Measurements from ENCODE around the gene KRTAP5-2. TPM values are rescaled to one million over a fixed set of nuclear protein-coding genes. Genes with fewer than 3 reads are reported as not detected.
"Not testable (repeated sequence)": the region's sequence is repeated elsewhere in the genome, so short reads cannot be mapped to it uniquely, and the experiment has no call there.

The KRTAP5-2 gene
- total RNA-seq, 4 donors from 2014 or later: not detected

- H3K36me3 ChIP-seq: no peaks in the 10 kb centered on the region
- WGBS, 2 donors: 33 to 34% methylated on average over 10 of the region's 10 CpGs
- no peak overlapping the region for H3K27ac ChIP-seq
- TF ChIP-seq POLR2A (IDR thresholded peaks at IDR 0.05) (no peak), CTCF (IDR thresholded peaks at IDR 0.05) (no peak), EP300 (IDR thresholded peaks at IDR 0.05) (no peak)
- DNase-seq (ENCODE audit: low spot score in 2 of 2): no peak
- no peaks in the 10 kb centered on the region for H3K4me1 ChIP-seq
- peaks cover 0 to 4% (median 0%) of the 10 kb centered on the region in 4 donors for H3K9me3 ChIP-seq
- H3K4me3 ChIP-seq: no peak overlapping the region
- H3K27me3 ChIP-seq: peaks cover 0 to 5% of the 10 kb centered on the region in 2 donors
Observed at GRCh38 chr11:1619449-1619848, 21.4 kb upstream of the KRTAP5-2 start.

- Histone ChIP-seq H3K4me3 (no peak overlapping the region), H3K27ac (no peak overlapping the region), H3K36me3 (no peaks in the 10 kb centered on the region), H3K4me1 (no peaks in the 10 kb centered on the region), H3K9me3 (peaks cover 0 to 4% (median 0%) of the 10 kb centered on the region in 4 donors), H3K27me3 (peaks cover 0 to 5% of the 10 kb centered on the region in 2 donors)
- no peak for DNase-seq (ENCODE audit: low spot score in 2 of 2)
- TF ChIP-seq EP300 (IDR thresholded peaks at IDR 0.05) (no peak), CTCF (IDR thresholded peaks at IDR 0.05) (no peak), POLR2A (IDR thresholded peaks at IDR 0.05) (no peak)
- WGBS, 2 donors: 67 to 74% methylated on average over 10 of the region's 10 CpGs
Observed at GRCh38 chr11:1618231-1618630, 20.1 kb upstream of the KRTAP5-2 start.

GRCh38 chr11:1608363-1608762 lies 10.3 kb upstream of the KRTAP5-2 start, which contains the start of gene KRTAP5-3:
Gene KRTAP5-3 (minus strand): TSS chr11:1608463. CDS start chr11:1608385, 78 bp downstream.
- H3K36me3 ChIP-seq: no peaks in the 10 kb centered on the region
- H3K9me3 ChIP-seq: no peaks in the 10 kb centered on the region
- 60 to 63% methylated on average over 4 of the region's 4 CpGs for WGBS, 2 donors
- no peak within 1 kb of the TSS for H3K27ac ChIP-seq
- no peaks in the 10 kb centered on the region for H3K4me1 ChIP-seq
- peaks cover 0 to 10% of the 10 kb centered on the region in 2 donors for H3K27me3 ChIP-seq
- H3K4me3 ChIP-seq: no peak within 1 kb of the TSS
- DNase-seq (ENCODE audit: low spot score in 2 of 2): no peak
- TF ChIP-seq CTCF (IDR thresholded peaks at IDR 0.05): no peak

- DNase-seq (ENCODE audit: low spot score in 2 of 2); H3K36me3 ChIP-seq; H3K4me3 ChIP-seq; H3K27ac ChIP-seq; H3K9me3 ChIP-seq; H3K4me1 ChIP-seq; H3K27me3 ChIP-seq: not testable (repeated sequence)
- WGBS, 2 donors: 52 to 80% methylated on average over 1 to 5 of the region's 5 CpGs
Observed at GRCh38 chr11:1607901-1608300, 9.8 kb upstream of the KRTAP5-2 start.

- H3K27ac ChIP-seq; H3K4me1 ChIP-seq; H3K4me3 ChIP-seq; DNase-seq (ENCODE audit: low spot score in 2 of 2); H3K36me3 ChIP-seq; H3K9me3 ChIP-seq; H3K27me3 ChIP-seq: not testable (repeated sequence)
- WGBS, 2 donors: 28 to 30% methylated on average over 18 of the region's 18 CpGs
Observed at GRCh38 chr11:1607156-1607845, 9.2 kb upstream of the KRTAP5-2 start.

GRCh38 chr11:1605923-1606322 lies 7.8 kb upstream of the KRTAP5-2 start:
- DNase-seq (ENCODE audit: low spot score in 2 of 2); H3K27ac ChIP-seq; H3K4me1 ChIP-seq; H3K4me3 ChIP-seq; H3K9me3 ChIP-seq; H3K27me3 ChIP-seq; H3K36me3 ChIP-seq: not testable (repeated sequence)
- 84 to 89% methylated on average over 13 of the region's 13 CpGs for WGBS, 2 donors

GRCh38 chr11:1604711-1605110 lies 6.6 kb upstream of the KRTAP5-2 start:
- H3K9me3 ChIP-seq: no peaks in the 10 kb centered on the region
- no peaks in the 10 kb centered on the region for H3K36me3 ChIP-seq
- H3K4me1 ChIP-seq: no peaks in the 10 kb centered on the region
- no peak for DNase-seq (ENCODE audit: low spot score in 2 of 2)
- 85 to 86% methylated on average over 5 to 6 of the region's 7 CpGs for WGBS, 2 donors
- no peak overlapping the region for H3K27ac ChIP-seq
- TF ChIP-seq EP300 (IDR thresholded peaks at IDR 0.05): no peak
- TF ChIP-seq POLR2A (IDR thresholded peaks at IDR 0.05): no peak
- H3K27me3 ChIP-seq: peaks cover 0 to 10% of the 10 kb centered on the region in 2 donors
- no peak overlapping the region for H3K4me3 ChIP-seq
